ENCODE results near the gene UBASH3B. TPM values are rescaled to one million over a fixed set of nuclear protein-coding genes. Genes with fewer than 3 reads are reported as not detected.

The UBASH3B gene, protein sequence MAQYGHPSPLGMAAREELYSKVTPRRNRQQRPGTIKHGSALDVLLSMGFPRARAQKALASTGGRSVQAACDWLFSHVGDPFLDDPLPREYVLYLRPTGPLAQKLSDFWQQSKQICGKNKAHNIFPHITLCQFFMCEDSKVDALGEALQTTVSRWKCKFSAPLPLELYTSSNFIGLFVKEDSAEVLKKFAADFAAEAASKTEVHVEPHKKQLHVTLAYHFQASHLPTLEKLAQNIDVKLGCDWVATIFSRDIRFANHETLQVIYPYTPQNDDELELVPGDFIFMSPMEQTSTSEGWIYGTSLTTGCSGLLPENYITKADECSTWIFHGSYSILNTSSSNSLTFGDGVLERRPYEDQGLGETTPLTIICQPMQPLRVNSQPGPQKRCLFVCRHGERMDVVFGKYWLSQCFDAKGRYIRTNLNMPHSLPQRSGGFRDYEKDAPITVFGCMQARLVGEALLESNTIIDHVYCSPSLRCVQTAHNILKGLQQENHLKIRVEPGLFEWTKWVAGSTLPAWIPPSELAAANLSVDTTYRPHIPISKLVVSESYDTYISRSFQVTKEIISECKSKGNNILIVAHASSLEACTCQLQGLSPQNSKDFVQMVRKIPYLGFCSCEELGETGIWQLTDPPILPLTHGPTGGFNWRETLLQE
- total RNA-seq: 2.0 and 2.6 TPM in 2 replicates

DNA sequence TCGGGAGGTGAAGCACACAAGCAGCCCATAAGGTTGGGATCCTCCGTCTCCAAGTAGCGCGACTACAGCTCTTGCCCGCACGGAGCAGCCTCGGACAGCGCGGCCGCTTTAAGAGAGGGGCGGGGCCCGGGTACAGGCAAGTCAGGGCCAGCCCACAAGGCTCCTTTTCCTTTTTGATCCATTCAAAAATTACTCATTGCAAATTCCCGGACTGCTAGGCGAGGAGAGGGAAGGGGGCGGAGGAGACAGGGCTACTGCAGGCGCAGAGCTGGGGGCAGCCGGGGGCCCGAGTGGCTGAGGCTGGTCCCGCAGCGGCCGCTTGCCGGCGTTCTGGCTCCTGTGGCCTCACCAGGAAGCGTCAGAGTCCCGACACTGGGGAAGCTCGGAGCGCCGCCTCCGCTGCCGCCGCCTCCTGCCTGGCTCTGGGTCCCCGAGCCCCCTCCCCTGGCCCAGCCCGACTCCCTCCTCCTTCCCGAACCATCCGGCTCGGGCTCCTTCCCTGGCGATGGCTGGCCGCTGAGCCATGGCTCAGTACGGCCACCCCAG, at the start of gene UBASH3B:
Gene UBASH3B, plus strand, starts transcription at position 196 of the 546 bp plus-strand sequence. Its CDS starts 328 bp downstream, at position 524.

Other genes with a start within 250 kb of the UBASH3B start
- gene CRTAM, start 182.8 kb downstream of the UBASH3B start, total RNA-seq: not detected in 2 replicates
- gene JHY, start 227.0 kb downstream of the UBASH3B start, total RNA-seq: 1.6 and 3.0 TPM in 2 replicates

Data from cardiac ventricle fibroblast (primary cell).